AG09309 (cell line): ENCODE data around the gene ANXA3.

Source experiments
- DNase-seq: peaks from one replicate; pipeline ENCODE4 v3.0.0-alpha.2; 2010; ENCODE audit warnings: low read depth
- H3K4me3 ChIP-seq: 2 replicates; pipeline ENCODE4 v1.5.1; 2011; ENCODE audit warnings: mild to moderate bottlenecking, low read depth, low read length, moderate library complexity; ENCODE audit not compliant: control insufficient read depth
- CTCF ChIP-seq: IDR thresholded peaks from 2 replicates; pipeline ENCODE4 v1.5.1; 2011; ENCODE audit warnings: mild to moderate bottlenecking, low read depth, low read length, inconsistent platforms; ENCODE audit not compliant: insufficient read depth, control insufficient read depth; ENCODE audit errors: missing control alignments

The ANXA3 gene

GRCh38 chr4:78599931-78600375, 48.4 kb downstream of the ANXA3 start:
- no peak overlapping the region for H3K4me3 ChIP-seq
- TF ChIP-seq CTCF: no peak
- no peak for DNase-seq

GRCh38 chr4:78601013-78601412, 49.4 kb downstream of the ANXA3 start:
- no peak for TF ChIP-seq CTCF
- no peak overlapping the region for H3K4me3 ChIP-seq
- DNase-seq: no peak

GRCh38 chr4:78602334-78602733, 50.8 kb downstream of the ANXA3 start:
- no peak for DNase-seq
- TF ChIP-seq CTCF: no peak
- no peak overlapping the region for H3K4me3 ChIP-seq

GRCh38 chr4:78603384-78603783, 51.8 kb downstream of the ANXA3 start:
- no peak overlapping the region for H3K4me3 ChIP-seq
- no peak for TF ChIP-seq CTCF
- no peak for DNase-seq

- no peak for DNase-seq
- H3K4me3 ChIP-seq: no peak overlapping the region
- TF ChIP-seq CTCF: no peak
Measured at GRCh38 chr4:78604988-78605387, 53.4 kb downstream of the ANXA3 start.

- no peak for TF ChIP-seq CTCF
- no peak overlapping the region for H3K4me3 ChIP-seq
- no peak for DNase-seq
Measured at GRCh38 chr4:78606035-78606434, 54.5 kb downstream of the ANXA3 start.

- TF ChIP-seq CTCF: no peak
- no peak overlapping the region for H3K4me3 ChIP-seq
- no peak for DNase-seq
Measured at GRCh38 chr4:78606530-78607095, 55.0 kb downstream of the ANXA3 start.
